ENCODE results near the gene COASY. TPM values are rescaled to one million over a fixed set of nuclear protein-coding genes. Genes with fewer than 3 reads are reported as not detected.

COASY gene
- total and polyA plus RNA-seq, 10 donors = 32.5 to 104 (median 66.5) TPM

GRCh38 chr17:42559075-42559474 is 2.9 kb upstream of the COASY start:
- no peaks in the 10 kb centered on the region for H3K9me3 ChIP-seq
- H3K4me3 ChIP-seq = no peak overlapping the region
- intact Hi-C loops (cut with DNase I; ENCODE audit: low total_unique reads) = no loop called here
- H3K4me1 ChIP-seq = peaks cover 28 to 63% (median 37%) of the 10 kb centered on the region in 6 donors
- no peak overlapping the region for H3K27ac ChIP-seq
- TF ChIP-seq, protein P1, sequence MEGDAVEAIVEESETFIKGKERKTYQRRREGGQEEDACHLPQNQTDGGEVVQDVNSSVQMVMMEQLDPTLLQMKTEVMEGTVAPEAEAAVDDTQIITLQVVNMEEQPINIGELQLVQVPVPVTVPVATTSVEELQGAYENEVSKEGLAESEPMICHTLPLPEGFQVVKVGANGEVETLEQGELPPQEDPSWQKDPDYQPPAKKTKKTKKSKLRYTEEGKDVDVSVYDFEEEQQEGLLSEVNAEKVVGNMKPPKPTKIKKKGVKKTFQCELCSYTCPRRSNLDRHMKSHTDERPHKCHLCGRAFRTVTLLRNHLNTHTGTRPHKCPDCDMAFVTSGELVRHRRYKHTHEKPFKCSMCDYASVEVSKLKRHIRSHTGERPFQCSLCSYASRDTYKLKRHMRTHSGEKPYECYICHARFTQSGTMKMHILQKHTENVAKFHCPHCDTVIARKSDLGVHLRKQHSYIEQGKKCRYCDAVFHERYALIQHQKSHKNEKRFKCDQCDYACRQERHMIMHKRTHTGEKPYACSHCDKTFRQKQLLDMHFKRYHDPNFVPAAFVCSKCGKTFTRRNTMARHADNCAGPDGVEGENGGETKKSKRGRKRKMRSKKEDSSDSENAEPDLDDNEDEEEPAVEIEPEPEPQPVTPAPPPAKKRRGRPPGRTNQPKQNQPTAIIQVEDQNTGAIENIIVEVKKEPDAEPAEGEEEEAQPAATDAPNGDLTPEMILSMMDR (IDR thresholded peaks at IDR 0.05 in 8 of 11, conservative IDR thresholded peaks at IDR 0.05 in 3 of 11) = no peak
- TF ChIP-seq POLR2AphosphoS5 (IDR thresholded peaks at IDR 0.05) (no peak), POLR2A (IDR thresholded peaks at IDR 0.05) (no peak)
- DNase-seq = no peak
- H3K36me3 ChIP-seq = peaks cover 0 to 9% (median 0%) of the 10 kb centered on the region in 6 donors
- H3K27me3 ChIP-seq (replicated peaks in 1 of 7) = no peaks in the 10 kb centered on the region
- 84 to 92% (median 88%) methylated on average over 6 of the region's 6 CpGs for WGBS, 5 donors

DNA sequence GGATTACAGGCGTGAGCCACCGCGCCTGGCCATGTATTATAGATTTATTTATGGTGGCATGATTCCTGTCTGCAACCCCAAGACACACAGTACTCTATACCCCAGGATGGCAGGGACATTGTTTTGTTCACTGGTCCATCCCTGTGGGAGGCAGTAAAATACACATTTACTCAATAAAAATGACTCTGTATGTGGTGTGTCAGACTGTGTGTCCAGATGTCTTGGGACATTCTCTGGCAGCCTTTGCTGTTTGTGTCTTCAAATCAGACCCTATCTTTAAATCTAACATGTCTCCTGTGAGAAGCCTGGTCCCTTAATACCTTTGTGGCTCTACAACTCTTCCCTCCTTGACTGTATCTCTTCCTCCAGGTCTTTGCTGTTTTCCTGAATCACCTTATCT is 1.7 kb upstream of the COASY start:
- Histone ChIP-seq H3K27me3 (replicated peaks in 1 of 7) (no peaks in the 10 kb centered on the region), H3K4me3 (no peak overlapping the region), H3K4me1 (peaks cover 26 to 65% (median 37%) of the 10 kb centered on the region in 6 donors), H3K9me3 (no peaks in the 10 kb centered on the region), H3K36me3 (peaks cover 0 to 21% (median 11%) of the 10 kb centered on the region in 6 donors), H3K27ac (no peak overlapping the region)
- TF ChIP-seq POLR2AphosphoS5 (IDR thresholded peaks at IDR 0.05) (no peak), POLR2A (IDR thresholded peaks at IDR 0.05) (no peak)
- TF ChIP-seq, protein P1 (IDR thresholded peaks at IDR 0.05 in 8 of 11, conservative IDR thresholded peaks at IDR 0.05 in 3 of 11) = no peak
- intact Hi-C loops (cut with DNase I; ENCODE audit: low total_unique reads) = no loop called here
- 87 to 95% (median 94%) methylated on average over 3 of the region's 3 CpGs for WGBS, 5 donors
- DNase-seq = no peak

- TF ChIP-seq, protein P1 (IDR thresholded peaks at IDR 0.05 in 8 of 11, conservative IDR thresholded peaks at IDR 0.05 in 3 of 11) = no peak
- TF ChIP-seq POLR2A (IDR thresholded peaks at IDR 0.05) = no peak
- no peak for TF ChIP-seq POLR2AphosphoS5 (IDR thresholded peaks at IDR 0.05)
- Histone ChIP-seq H3K4me3 (peak overlapping the region; percentile 83 to 99 (median 90)), H3K4me1 (peaks cover 29 to 73% (median 45%) of the 10 kb centered on the region in 6 donors), H3K9me3 (no peaks in the 10 kb centered on the region), H3K27ac (peak overlapping the region; percentile 9 to 98 (median 86)), H3K36me3 (peaks cover 0 to 34% (median 20%) of the 10 kb centered on the region in 6 donors), H3K27me3 (replicated peaks in 1 of 7) (no peaks in the 10 kb centered on the region)
- WGBS, 5 donors = 8 to 18% (median 15%) methylated on average over 44 to 48 of the region's 48 CpGs
- intact Hi-C loops (cut with DNase I; ENCODE audit: low total_unique reads) = no loop called here
- peak; percentile 90 for DNase-seq
Observed at GRCh38 chr17:42562388-42563142, 617 bp downstream of the COASY start.

GRCh38 chr17:42563143-42563509 is 1.2 kb downstream of the COASY start:
- WGBS, 5 donors = 70 to 87% (median 78%) methylated on average over 12 to 14 of the region's 14 CpGs
- H3K4me3 ChIP-seq = peak overlapping the region; percentile 83 to 99 (median 90)
- DNase-seq = peak; percentile 85
- peak overlapping the region in 4 of 8 donors; percentile 87 to 98 (median 92) for H3K27ac ChIP-seq
- intact Hi-C loops (cut with DNase I; ENCODE audit: low total_unique reads) = no loop called here
- H3K27me3 ChIP-seq (replicated peaks in 1 of 7) = no peaks in the 10 kb centered on the region
- TF ChIP-seq POLR2AphosphoS5 (IDR thresholded peaks at IDR 0.05) (no peak), POLR2A (IDR thresholded peaks at IDR 0.05) (no peak)
- TF ChIP-seq, protein P1 (IDR thresholded peaks at IDR 0.05 in 8 of 11, conservative IDR thresholded peaks at IDR 0.05 in 3 of 11) = no peak
- peaks cover 0 to 36% (median 21%) of the 10 kb centered on the region in 6 donors for H3K36me3 ChIP-seq
- H3K4me1 ChIP-seq = peaks cover 33 to 78% (median 51%) of the 10 kb centered on the region in 6 donors
- H3K9me3 ChIP-seq = no peaks in the 10 kb centered on the region

Data from spleen (tissue), 11 donors.